HFFc6 (cell line): Measurements from ENCODE around the gene SLC44A3. TPM values are rescaled to one million over a fixed set of nuclear protein-coding genes. Genes with fewer than 3 reads are reported as not detected.
A peak's percentile ranks its signal among the peaks of the same experiment; 100 is the strongest.

Experiments used
- DNase-seq: peaks from one replicate; pipeline ENCODE4 v3.0.0-alpha.2; 2018
- H3K27ac Mint-ChIP-seq: 2 replicates; pipeline ENCODE4 v1.8.0; 2020; ENCODE audit warnings: mild to moderate bottlenecking, mixed read lengths
- H3K27me3 Mint-ChIP-seq: 2 replicates; pipeline ENCODE4 v1.8.0; 2021; ENCODE audit warnings: mild to moderate bottlenecking, moderate library complexity, mixed read lengths; ENCODE audit not compliant: insufficient read depth
- H3K36me3 Mint-ChIP-seq: 2 replicates; pipeline ENCODE4 v1.8.0; 2021; ENCODE audit warnings: low read depth, mixed read lengths
- H3K4me1 Mint-ChIP-seq: 2 replicates; pipeline ENCODE4 v1.8.0; 2020; ENCODE audit warnings: low read depth, mixed read lengths
- H3K4me3 Mint-ChIP-seq: 2 replicates; pipeline ENCODE4 v1.8.0; 2020; ENCODE audit warnings: mild to moderate bottlenecking, moderate library complexity, mixed read lengths
- H3K9me3 Mint-ChIP-seq: 2 replicates; pipeline ENCODE4 v1.8.0; 2020; ENCODE audit warnings: mild to moderate bottlenecking, mixed read lengths
- total RNA-seq, 6 experiments: library from RNA; stranded (reverse); fragmentation: NEBNext Ultra II Directional; extraction: Animal tissue kit (Norgen Biotek cat#: 25700); gene quantifications; 2 replicates in 1 of 6; 3 replicates in 5 of 6; pipeline ENCODE4 v1.2.3, GENCODE V29; 2021
- TF ChIP-seq, protein P1 (sequence below): fragments of 200-600 bp; sonication (generic); IDR thresholded peaks from 2 replicates; pipeline ENCODE4 v1.5.0; 2021; ENCODE audit warnings: antibody characterized with exemption, mild to moderate bottlenecking

Gene SLC44A3
- total RNA-seq, 6 experiments from 2014 or later: 0.62 to 1.8 (median 0.73) TPM

DNA sequence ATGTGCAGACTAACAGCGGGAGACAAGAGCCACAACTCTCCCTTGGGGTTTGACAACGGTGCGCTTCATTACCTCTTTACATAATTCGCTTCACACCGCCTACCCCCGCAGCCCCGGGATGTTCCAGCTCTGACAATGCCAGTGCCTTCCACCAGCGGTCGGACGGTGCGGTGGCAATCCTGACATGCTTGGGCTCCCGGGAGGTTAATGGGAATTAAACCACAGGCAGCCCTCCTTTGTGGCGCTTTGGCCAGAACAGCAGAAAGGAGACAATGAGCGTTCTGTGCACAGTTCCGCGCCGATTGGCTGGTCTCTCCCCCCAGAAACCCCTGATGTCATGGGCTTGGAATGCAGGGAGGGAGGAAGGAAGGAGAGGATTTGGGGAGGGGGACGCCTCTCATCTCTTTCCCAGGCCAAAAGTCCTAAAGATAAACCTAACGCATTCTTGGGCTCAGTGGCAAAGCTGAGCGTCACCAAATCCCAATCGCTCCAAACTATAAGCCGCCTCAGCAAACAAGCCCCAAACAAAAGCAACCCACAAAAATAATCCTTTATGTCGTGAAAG, 105.5 kb downstream of the SLC44A3 start:
- H3K27me3 Mint-ChIP-seq: no peaks in the 10 kb centered on the region; the same call in 1 of the 2 replicates
- peaks cover 44% of the 10 kb centered on the region for H3K36me3 Mint-ChIP-seq
- peak overlapping the region; percentile 98 for H3K4me3 Mint-ChIP-seq
- H3K9me3 Mint-ChIP-seq: no peaks in the 10 kb centered on the region
- TF ChIP-seq, protein P1, sequence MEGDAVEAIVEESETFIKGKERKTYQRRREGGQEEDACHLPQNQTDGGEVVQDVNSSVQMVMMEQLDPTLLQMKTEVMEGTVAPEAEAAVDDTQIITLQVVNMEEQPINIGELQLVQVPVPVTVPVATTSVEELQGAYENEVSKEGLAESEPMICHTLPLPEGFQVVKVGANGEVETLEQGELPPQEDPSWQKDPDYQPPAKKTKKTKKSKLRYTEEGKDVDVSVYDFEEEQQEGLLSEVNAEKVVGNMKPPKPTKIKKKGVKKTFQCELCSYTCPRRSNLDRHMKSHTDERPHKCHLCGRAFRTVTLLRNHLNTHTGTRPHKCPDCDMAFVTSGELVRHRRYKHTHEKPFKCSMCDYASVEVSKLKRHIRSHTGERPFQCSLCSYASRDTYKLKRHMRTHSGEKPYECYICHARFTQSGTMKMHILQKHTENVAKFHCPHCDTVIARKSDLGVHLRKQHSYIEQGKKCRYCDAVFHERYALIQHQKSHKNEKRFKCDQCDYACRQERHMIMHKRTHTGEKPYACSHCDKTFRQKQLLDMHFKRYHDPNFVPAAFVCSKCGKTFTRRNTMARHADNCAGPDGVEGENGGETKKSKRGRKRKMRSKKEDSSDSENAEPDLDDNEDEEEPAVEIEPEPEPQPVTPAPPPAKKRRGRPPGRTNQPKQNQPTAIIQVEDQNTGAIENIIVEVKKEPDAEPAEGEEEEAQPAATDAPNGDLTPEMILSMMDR: no peak
- peak; percentile 76 for DNase-seq
- peaks cover 55% of the 10 kb centered on the region for H3K4me1 Mint-ChIP-seq
- peak overlapping the region; percentile 92 for H3K27ac Mint-ChIP-seq

DNA sequence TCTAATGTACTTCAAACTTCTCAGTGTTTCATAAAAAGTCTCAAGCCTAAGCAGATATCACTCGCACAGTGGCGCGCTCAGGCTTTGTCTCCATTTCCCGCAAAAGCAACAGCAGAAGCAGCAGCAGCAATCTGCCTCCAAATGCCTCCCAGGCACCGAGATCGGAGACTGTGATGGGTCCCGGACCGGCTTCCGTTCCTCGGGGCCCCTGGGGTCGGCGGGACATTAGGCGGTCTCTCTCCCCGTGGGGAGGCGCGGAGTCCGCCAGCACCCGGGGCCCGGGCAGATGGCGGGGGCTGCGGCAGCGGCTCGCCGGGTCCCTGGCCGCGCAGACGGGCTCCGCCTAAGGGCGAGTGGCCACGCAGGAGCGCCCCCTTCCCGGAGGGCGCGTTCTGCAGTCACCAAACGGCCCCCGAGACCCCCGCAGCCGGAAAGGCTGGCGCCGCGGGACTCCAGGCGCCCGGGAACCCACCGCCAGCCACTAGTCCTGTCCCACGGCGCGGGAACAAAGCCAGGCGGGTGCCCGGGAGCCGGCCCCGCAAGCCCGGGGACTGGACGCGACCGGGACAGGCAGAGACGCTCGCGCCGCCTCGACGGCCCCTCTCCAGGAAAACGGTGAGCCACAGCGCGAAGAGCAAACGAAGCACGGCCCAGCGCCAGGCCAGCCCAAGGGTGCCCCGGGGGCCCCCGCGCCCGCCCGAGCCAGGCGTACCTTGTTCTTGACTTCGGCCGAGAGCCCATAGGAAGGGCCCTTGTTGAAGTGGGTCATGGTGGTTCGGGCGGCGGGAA, 106.2 kb downstream of the SLC44A3 start:
- peak overlapping the region; percentile 92 for H3K27ac Mint-ChIP-seq
- TF ChIP-seq, protein P1: peak; percentile 78
- no peaks in the 10 kb centered on the region; the same call in 1 of the 2 replicates for H3K27me3 Mint-ChIP-seq
- H3K4me1 Mint-ChIP-seq: peaks cover 49% of the 10 kb centered on the region
- H3K36me3 Mint-ChIP-seq: peaks cover 39% of the 10 kb centered on the region
- DNase-seq: peak; percentile 34
- peak overlapping the region; percentile 98 for H3K4me3 Mint-ChIP-seq
- no peaks in the 10 kb centered on the region for H3K9me3 Mint-ChIP-seq

DNA sequence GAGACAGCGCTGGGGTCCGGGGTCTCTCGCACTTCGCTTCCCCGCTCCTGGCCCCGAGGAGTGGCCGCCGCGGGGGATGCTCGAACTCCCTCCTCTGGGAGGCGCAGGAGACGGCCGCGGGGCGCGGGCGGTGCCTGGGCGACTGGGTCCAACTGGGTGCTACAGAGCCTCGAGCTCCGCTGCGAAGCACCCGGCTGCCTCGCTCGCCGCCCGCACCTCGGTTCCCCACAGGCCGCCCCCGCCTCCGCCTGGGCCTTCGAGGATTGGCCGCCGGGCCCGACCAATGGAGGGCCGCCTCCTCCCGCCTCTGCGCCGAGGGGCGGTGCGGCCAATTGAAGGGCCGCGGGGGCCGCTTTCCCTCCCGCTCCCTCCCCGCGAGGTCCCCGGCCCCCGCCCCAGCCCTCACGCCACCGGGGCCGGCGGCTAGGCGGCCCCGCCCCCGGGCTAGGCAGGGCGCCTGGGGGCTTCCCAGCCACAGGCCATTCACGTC, 106.8 kb downstream of the SLC44A3 start, which contains the start of gene CNN3:
Gene CNN3, minus strand, starts transcription at position 196 of the 490 bp plus-strand sequence. CDS start 216 bp downstream, outside the sequence.
- H3K4me3 Mint-ChIP-seq: peak within 1 kb of the TSS; percentile 98
- TF ChIP-seq, protein P1: no peak
- H3K27ac Mint-ChIP-seq: peak within 1 kb of the TSS; percentile 92
- peak; percentile 86 for DNase-seq
- H3K36me3 Mint-ChIP-seq: peaks cover 33% of the 10 kb centered on the region
- no peaks in the 10 kb centered on the region; the same call in 1 of the 2 replicates for H3K27me3 Mint-ChIP-seq
- H3K9me3 Mint-ChIP-seq: no peaks in the 10 kb centered on the region
- H3K4me1 Mint-ChIP-seq: peaks cover 42% of the 10 kb centered on the region

DNA sequence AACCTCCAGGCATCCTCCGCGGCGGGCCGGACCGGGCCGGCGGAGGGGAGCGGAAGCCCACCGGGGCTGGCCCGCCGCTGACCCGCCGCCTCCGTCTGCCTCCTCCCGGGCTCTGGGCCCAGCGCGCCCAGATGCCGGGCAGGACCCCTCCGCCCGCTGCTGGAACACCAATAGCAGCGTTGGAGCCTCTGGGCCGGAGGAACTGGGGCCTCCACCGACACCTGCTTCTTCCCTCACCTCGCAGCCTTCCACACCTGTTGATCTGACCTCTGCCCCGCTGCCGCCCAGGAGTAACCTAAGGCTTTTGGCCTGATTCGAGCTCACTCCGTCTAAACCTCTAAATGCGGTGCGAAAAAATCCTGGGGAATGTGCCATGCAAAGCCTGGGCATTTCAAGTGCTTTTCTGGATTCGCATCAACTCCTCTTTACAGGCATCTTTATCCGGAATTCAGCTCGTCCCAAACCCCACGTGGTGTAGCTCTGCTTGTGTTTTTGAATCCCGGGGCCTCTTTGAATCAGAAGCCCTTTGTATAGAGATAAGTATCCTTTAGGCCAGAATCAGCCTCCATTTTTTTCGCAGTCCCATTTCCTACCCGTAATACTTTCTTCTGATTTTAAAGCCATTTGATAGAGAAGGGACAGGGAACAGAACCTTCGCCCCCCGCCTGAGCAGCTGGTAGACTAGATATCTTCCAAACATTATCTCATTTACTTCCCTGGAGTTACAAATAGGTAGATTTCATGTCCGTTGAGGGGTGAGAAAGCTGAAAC, 107.4 kb downstream of the SLC44A3 start:
- no peaks in the 10 kb centered on the region; the same call in 1 of the 2 replicates for H3K27me3 Mint-ChIP-seq
- DNase-seq: peak; percentile 23
- peaks cover 36% of the 10 kb centered on the region for H3K4me1 Mint-ChIP-seq
- peak overlapping the region; percentile 91 for H3K27ac Mint-ChIP-seq
- TF ChIP-seq, protein P1: no peak
- peak overlapping the region; percentile 89 for H3K4me3 Mint-ChIP-seq
- no peaks in the 10 kb centered on the region for H3K9me3 Mint-ChIP-seq
- H3K36me3 Mint-ChIP-seq: peaks cover 28% of the 10 kb centered on the region

DNA sequence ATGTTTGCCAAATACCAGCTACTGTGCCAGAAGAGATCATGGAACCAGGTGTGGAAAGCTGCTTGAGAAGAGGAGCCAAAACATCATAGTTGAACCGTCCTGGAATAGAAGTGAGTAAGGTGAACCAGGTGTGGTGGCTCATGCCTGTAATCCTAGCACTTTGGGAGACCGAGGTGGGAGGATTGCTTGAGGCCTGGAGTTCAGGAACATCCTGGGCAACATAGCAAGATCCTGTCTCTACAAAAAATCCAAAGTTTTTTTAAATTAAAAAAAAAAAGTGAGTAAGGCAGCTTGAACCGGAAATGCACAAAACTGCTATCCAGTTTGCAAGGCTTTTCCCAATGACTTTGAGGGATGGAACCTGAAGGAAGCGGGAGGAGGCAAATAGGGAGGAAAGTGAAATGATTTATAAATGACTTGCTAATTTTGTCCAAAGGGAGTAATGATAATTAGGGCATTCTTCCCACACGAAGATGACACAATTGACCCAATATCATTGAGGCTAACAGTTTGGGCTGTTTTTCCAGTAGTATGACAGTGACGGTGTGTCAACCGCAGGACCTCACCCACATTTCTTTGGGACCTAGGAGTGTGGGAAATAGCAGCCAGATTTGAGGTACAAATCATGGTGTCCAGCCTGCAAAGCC, 108.3 kb downstream of the SLC44A3 start:
- Mint-ChIP-seq H3K27me3 (no peaks in the 10 kb centered on the region; the same call in 1 of the 2 replicates), H3K4me3 (no peak overlapping the region; the same call in 1 of the 2 replicates), H3K9me3 (no peaks in the 10 kb centered on the region), H3K27ac (peak overlapping the region; percentile 91), H3K36me3 (peaks cover 20% of the 10 kb centered on the region), H3K4me1 (peaks cover 28% of the 10 kb centered on the region)
- TF ChIP-seq, protein P1: no peak
- DNase-seq: no peak
